KBM-7 (cell line): Measurements from ENCODE around the gene CCL19.

Source experiments
- DNase-seq: peaks from one replicate; pipeline ENCODE4 v3.0.0-alpha.2; 2015
- in situ Hi-C: fragments of 300-500 bp; cut with MboI; formaldehyde crosslinking; loops from 2 replicates; pipeline ENCODE4 v1.14.3; 2020; ENCODE audit warnings: low sequenced_read_pairs, low pct_unique_long_range_greater_than_20kb, mixed read lengths

Gene CCL19

GRCh38 chr9:34701769-34702736 is 11.0 kb upstream of the CCL19 start:
- in situ Hi-C loops = no loop called here
- DNase-seq = peak; percentile 84

- in situ Hi-C loops = no loop called here
- peak; percentile 84 for DNase-seq
Observed at GRCh38 chr9:34701023-34701768, 10.1 kb upstream of the CCL19 start.

GRCh38 chr9:34694811-34695210 is 3.7 kb upstream of the CCL19 start:
- in situ Hi-C loops = no loop called here
- DNase-seq = no peak

- DNase-seq = no peak
- in situ Hi-C loops = no loop called here
Observed at GRCh38 chr9:34693560-34693959, 2.5 kb upstream of the CCL19 start.

- DNase-seq = no peak
- in situ Hi-C loops = no loop called here
Observed at GRCh38 chr9:34691936-34692315, 850 bp upstream of the CCL19 start.

GRCh38 chr9:34689512-34689911 is 1.6 kb downstream of the CCL19 start:
- DNase-seq = no peak
- in situ Hi-C loops = no loop called here

GRCh38 chr9:34689116-34689470 is 2.0 kb downstream of the CCL19 start:
- no peak for DNase-seq
- in situ Hi-C loops = no loop called here

- in situ Hi-C loops = no loop called here
- no peak for DNase-seq
Observed at GRCh38 chr9:34688329-34689115, 2.6 kb downstream of the CCL19 start.

GRCh38 chr9:34687276-34688030 is 3.6 kb downstream of the CCL19 start:
- in situ Hi-C loops = no loop called here
- DNase-seq = no peak

GRCh38 chr9:34686732-34687131 is 4.3 kb downstream of the CCL19 start:
- in situ Hi-C loops = no loop called here
- no peak for DNase-seq

- DNase-seq = no peak
- in situ Hi-C loops = no loop called here
Observed at GRCh38 chr9:34686231-34686630, 4.8 kb downstream of the CCL19 start.

GRCh38 chr9:34685591-34685990 is 5.5 kb downstream of the CCL19 start:
- DNase-seq = no peak
- in situ Hi-C loops = no loop called here

GRCh38 chr9:34684816-34685215 is 6.3 kb downstream of the CCL19 start:
- in situ Hi-C loops = no loop called here
- DNase-seq = no peak

- no peak for DNase-seq
- in situ Hi-C loops = no loop called here
Observed at GRCh38 chr9:34684145-34684544, 6.9 kb downstream of the CCL19 start.

- no peak for DNase-seq
- in situ Hi-C loops = no loop called here
Observed at GRCh38 chr9:34675869-34676268, 15.2 kb downstream of the CCL19 start.

GRCh38 chr9:34675048-34675714 is 15.9 kb downstream of the CCL19 start:
- DNase-seq = peak; percentile 88
- in situ Hi-C loops = no loop called here

- in situ Hi-C loops = no loop called here
- no peak for DNase-seq
Observed at GRCh38 chr9:34674440-34674839, 16.6 kb downstream of the CCL19 start.

- no peak for DNase-seq
- in situ Hi-C loops = no loop called here
Observed at GRCh38 chr9:34671307-34671706, 19.8 kb downstream of the CCL19 start.
